Progenitor cell of endocrine pancreas (in vitro differentiated cells): Measurements from ENCODE around the gene TCF12. TPM values are rescaled to one million over a fixed set of nuclear protein-coding genes. Genes with fewer than 3 reads are reported as not detected.

Experiments used
- DNase-seq: peaks from one replicate; pipeline ENCODE4 v3.0.0; 2021; ENCODE audit warnings: low spot score; ENCODE audit not compliant: unreplicated experiment
- H3K27ac Mint-ChIP-seq: 2 replicates; pipeline ENCODE4 v1.8.0; 2021; ENCODE audit warnings: mild to moderate bottlenecking, moderate library complexity, mixed read lengths
- H3K27me3 Mint-ChIP-seq: 2 replicates; pipeline ENCODE4 v1.8.0; 2021; ENCODE audit warnings: mixed read lengths
- H3K36me3 Mint-ChIP-seq: 2 replicates; pipeline ENCODE4 v1.8.0; 2022; ENCODE audit warnings: mixed read lengths; ENCODE audit not compliant: insufficient read depth
- H3K4me1 Mint-ChIP-seq: 2 replicates; pipeline ENCODE4 v1.8.0; 2021; ENCODE audit warnings: low read depth, mixed read lengths
- H3K4me3 Mint-ChIP-seq: 2 replicates; pipeline ENCODE4 v1.8.0; 2021; ENCODE audit warnings: low read depth, mild to moderate bottlenecking, moderate library complexity, mixed read lengths
- H3K9me3 Mint-ChIP-seq: 2 replicates; pipeline ENCODE4 v1.8.0; 2021; ENCODE audit warnings: low read depth, mixed read lengths
- CTCF ChIP-seq: fragments of 200-600 bp; sonication (generic); IDR thresholded peaks from one replicate; pipeline ENCODE4 v1.5.0; 2021; ENCODE audit warnings: antibody characterized with exemption, mild to moderate bottlenecking; ENCODE audit not compliant: unreplicated experiment
- total RNA-seq: library from RNA; stranded (reverse); gene quantifications from 2 replicates; pipeline ENCODE4 v1.2.1, GENCODE V29; 2021

Gene TCF12
- total RNA-seq, 1 donor from 2014 or later = 164 TPM

GRCh38 chr15:56963126-56963525, 44.7 kb downstream of the TCF12 start:
- Mint-ChIP-seq H3K36me3 (no peaks in the 10 kb centered on the region), H3K27ac (peak overlapping the region; percentile 53), H3K9me3 (no peaks in the 10 kb centered on the region), H3K27me3 (no peaks in the 10 kb centered on the region), H3K4me1 (peaks cover 39% of the 10 kb centered on the region), H3K4me3 (no peak overlapping the region)
- TF ChIP-seq CTCF = no peak
- no peak for DNase-seq

- Mint-ChIP-seq H3K9me3 (no peaks in the 10 kb centered on the region), H3K4me1 (peaks cover 40% of the 10 kb centered on the region), H3K27ac (peak overlapping the region; percentile 53), H3K36me3 (no peaks in the 10 kb centered on the region), H3K4me3 (no peak overlapping the region), H3K27me3 (no peaks in the 10 kb centered on the region)
- no peak for TF ChIP-seq CTCF
- no peak for DNase-seq
These were observed 45.3 kb downstream of the TCF12 start for GRCh38 chr15:56963710-56964109.

GRCh38 chr15:56964182-56964581, 45.7 kb downstream of the TCF12 start:
- Mint-ChIP-seq H3K27ac (no peak overlapping the region), H3K9me3 (no peaks in the 10 kb centered on the region), H3K4me1 (peaks cover 41% of the 10 kb centered on the region), H3K27me3 (no peaks in the 10 kb centered on the region), H3K4me3 (no peak overlapping the region), H3K36me3 (no peaks in the 10 kb centered on the region)
- DNase-seq = no peak
- no peak for TF ChIP-seq CTCF

GRCh38 chr15:56965231-56966013, 47.0 kb downstream of the TCF12 start:
- peaks cover 1% of the 10 kb centered on the region for H3K36me3 Mint-ChIP-seq
- no peaks in the 10 kb centered on the region for H3K27me3 Mint-ChIP-seq
- peaks cover 44% of the 10 kb centered on the region for H3K4me1 Mint-ChIP-seq
- H3K27ac Mint-ChIP-seq = no peak overlapping the region
- no peaks in the 10 kb centered on the region for H3K9me3 Mint-ChIP-seq
- no peak for TF ChIP-seq CTCF
- no peak overlapping the region for H3K4me3 Mint-ChIP-seq
- no peak for DNase-seq

GRCh38 chr15:56967336-56967735, 48.9 kb downstream of the TCF12 start:
- Mint-ChIP-seq H3K9me3 (no peaks in the 10 kb centered on the region), H3K4me1 (peaks cover 47% of the 10 kb centered on the region), H3K4me3 (no peak overlapping the region), H3K27me3 (no peaks in the 10 kb centered on the region), H3K36me3 (peaks cover 2% of the 10 kb centered on the region), H3K27ac (peak overlapping the region; percentile 54)
- DNase-seq = no peak
- no peak for TF ChIP-seq CTCF
